ENCODE measurements around the gene ZNF24.

The ZNF24 gene

GRCh38 chr18:35352778-35353177 lies 8.6 kb upstream of the ZNF24 start:
- no peak for DNase-seq (ENCODE audit: low spot score)

GRCh38 chr18:35352283-35352682 lies 8.1 kb upstream of the ZNF24 start:
- no peak for DNase-seq (ENCODE audit: low spot score)

- no peak for DNase-seq (ENCODE audit: low spot score)
These were observed 3.8 kb upstream of the ZNF24 start for GRCh38 chr18:35348001-35348400.

GRCh38 chr18:35345950-35346349 lies 1.7 kb upstream of the ZNF24 start:
- no peak for DNase-seq (ENCODE audit: low spot score)

DNA sequence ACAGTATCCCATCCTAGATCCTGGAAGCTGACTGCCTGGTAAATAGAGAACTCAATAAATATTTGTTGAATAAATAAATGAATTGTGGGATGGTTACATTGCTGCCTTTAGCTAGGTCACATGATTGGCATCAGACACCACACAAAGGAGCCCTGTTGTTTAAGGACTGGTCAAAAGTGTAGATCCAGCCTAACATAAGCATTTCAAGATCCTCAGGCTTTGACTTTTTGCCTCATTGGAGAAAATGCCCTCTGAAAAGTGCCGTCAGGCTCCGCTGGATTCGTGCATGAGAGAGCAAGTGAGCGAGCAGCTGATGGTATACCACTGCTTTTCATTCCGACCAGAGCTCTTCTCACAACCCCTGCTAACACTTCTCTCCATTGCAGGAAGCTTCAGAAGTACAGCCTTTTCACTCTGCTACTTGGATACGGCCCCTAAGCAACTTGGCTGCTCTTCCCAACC lies 1.3 kb upstream of the ZNF24 start:
- DNase-seq (ENCODE audit: low spot score), result no peak

DNA sequence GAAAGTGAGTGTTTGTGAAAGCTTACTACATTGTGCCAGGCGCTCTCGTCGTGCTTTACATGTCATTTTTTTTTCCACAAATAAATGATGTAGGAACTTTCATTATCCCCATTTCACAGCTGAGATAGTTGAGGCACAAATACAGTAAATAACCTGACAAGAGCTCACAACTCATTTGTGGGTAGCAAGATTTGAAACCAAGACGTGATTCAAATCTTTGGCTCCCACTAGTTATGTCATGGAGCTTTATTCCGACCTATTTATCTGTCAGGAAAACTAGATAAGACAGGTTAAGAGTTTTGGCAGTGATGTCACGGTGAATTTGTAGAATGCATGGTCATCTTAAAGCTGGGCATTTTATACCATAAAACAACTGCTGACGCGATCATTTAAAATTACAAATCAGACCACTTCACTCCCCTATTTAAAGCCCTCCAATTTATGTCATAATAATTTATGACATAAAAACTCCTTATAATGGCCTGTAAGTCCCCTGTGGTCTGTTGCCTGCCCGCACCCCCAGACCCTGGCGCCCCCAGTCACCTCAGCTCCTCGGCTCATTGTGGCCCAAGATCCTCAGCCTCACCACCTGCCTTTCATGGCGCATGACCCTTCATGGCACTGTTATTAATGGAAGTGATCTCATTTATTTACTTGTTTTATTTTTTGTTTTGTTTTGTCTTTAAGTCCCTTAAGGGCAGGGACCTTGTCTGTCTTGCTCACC lies 678 bp upstream of the ZNF24 start:
- DNase-seq (ENCODE audit: low spot score), result no peak

DNA sequence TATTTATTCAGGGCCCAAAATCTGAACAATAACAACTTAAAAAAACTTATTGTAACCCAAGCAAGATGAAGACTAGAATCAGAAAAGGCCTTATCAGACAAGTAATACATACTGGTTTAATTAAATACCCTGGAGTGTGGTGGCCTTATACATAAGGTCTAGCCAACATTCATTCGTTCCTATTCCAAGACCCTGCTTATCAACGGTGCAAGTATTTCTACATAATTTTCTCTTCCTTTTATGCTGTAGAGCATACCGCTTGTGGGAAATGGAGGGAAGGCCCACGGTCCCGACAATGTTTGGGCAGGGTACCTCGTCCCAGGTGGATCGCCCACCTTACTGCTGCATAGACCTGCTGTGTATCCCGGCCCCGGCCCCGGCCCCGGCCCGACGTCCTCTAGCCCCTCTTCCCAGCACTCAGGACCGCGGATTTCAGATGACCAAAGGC lies 708 bp downstream of the ZNF24 start:
- DNase-seq (ENCODE audit: low spot score), result peak; percentile 14

DNA sequence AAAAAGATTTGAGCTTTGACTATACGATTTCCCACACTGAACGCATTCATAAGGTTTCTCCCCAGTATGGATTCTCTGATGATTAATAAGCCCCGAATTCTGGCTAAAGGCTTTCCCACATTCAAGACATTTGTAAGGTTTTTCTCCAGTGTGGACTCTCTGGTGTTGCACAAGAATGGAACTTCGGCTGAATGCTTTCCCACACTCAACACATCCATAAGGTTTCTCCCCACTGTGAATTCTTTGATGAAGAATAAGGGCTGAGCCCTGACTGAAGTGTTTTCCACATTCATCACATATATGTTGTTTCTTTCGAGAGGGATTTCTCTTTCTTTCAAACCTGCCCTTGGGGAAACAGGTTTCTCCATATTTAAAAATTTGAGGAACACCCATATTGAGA lies 6.9 kb downstream of the ZNF24 start:
- no peak for DNase-seq (ENCODE audit: low spot score)

- DNase-seq (ENCODE audit: low spot score), result no peak
These were observed 8.4 kb downstream of the ZNF24 start for GRCh38 chr18:35335866-35336265.

DNA sequence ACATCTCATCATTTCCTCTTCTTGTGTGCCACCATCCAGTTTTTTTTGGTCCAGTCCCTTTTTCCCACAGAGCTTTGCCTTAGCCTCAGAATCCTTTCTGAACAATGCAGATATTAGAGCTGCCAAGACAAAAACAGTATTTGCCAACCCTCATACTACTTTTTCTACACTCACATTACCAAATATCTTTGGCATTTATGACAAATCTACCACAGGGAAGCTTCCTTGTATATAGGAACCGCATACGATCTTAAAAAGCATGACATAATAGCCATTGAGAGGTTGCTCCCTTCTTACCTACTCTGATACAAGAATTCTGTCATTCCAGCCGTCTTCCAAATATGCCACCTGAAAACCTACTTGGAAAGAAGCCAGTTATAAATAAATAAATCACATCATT lies 9.4 kb downstream of the ZNF24 start:
- no peak for DNase-seq (ENCODE audit: low spot score)

DNA sequence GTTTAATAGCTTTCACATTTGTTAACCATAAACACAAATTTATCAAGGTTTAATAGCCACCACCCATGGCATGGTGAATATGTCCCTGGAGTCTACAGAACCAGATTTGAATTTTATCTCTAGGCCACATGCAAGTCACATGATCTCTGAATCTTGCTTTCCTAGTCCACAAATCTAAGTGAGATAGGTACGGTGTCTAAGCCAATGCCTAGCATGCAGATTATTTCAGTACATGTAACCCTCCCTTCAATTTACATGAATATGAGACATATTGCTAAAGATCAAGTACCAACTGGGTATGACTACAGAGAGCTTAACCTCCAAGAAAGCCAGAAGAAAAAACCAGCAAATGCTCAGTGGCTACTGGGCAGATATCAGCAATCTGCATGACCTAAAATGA lies 10.0 kb downstream of the ZNF24 start:
- no peak for DNase-seq (ENCODE audit: low spot score)

DNA sequence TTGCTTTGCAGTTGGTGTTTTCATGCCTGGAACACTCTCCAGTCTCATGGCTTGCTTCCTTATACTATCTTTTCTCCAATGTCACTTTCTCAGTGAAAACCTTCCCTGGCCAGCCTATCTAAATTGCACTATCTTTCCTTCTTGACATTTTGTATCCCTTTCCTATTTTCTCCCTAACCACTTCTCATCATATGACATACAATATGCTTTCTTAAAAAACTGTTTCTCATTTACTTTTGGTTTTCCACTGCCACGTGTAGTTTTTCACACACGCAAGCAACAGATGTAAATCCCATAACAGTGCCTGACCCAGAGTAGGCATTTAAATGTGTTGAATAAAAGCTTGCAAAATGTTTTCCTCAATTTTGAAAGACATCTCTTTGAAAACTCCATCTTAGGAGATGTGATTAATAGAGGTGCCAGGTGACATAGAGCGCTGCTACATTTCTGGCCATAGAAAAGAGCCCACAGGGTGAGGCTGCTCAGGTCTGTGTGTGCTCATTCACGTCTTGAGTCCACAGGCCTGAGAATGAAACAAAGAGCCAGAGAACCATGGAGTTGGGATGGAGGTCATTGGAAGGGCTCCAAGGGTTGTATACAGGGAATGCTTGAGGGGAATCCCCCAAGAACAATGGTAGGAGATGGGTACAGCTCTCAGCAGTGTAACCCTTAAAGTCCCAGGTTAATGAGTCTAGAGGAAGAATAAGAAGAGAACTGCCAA lies 12.7 kb downstream of the ZNF24 start:
- no peak for DNase-seq (ENCODE audit: low spot score)

DNA sequence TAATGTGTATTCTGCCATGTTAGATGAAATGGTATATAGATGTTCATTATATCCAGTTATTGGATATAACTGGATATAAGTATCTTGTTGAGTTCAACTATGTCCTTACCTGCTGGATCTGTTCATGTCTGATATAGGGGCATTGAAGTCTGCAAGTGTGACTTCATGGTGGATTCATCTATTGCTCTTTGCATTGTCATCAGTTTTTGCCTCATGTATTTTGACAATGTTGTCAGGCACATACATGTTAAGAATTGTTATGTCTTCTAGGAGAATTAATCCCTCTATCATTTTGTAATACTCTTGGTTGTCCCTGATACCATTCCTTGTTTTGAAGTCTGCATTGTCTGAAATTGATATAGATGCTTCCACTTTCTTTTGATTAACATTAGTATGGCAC lies 15.4 kb downstream of the ZNF24 start:
- no peak for DNase-seq (ENCODE audit: low spot score)

DNA sequence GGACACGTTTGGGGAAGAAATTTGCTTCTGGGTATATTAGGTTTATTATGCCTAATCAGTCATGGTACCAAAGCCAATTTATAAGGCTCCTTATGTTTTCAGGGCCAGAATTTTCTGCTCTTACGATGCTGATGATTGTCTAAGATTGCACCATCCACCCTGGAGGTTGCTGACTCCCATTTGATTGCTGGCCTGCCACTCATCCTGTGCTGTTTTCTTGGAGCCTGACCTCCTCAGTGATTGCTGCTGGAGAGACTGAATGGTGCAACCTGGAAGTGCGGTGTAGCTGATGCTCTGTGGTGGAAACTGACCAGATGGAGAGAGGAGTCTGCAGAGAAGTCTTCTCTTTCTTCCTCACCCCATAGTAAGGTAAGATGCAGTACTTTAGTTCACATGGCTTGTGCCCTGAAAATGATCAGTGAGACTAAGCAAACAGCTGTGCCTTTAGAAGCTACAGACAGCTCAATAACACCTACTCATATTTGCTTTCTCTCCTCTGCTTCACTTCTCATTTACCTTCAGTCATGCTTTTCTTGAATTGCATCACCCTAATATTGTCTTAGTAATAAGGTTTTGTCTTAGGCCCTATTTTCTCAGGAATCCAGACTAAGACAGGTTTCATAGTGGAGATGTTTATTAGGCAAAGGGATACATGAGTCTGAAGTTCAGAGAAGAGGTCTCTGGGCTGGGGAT lies 17.4 kb downstream of the ZNF24 start:
- DNase-seq (ENCODE audit: low spot score), result no peak

GRCh38 chr18:35324926-35325655 lies 19.1 kb downstream of the ZNF24 start:
- no peak for DNase-seq (ENCODE audit: low spot score)

- no peak for DNase-seq (ENCODE audit: low spot score)
These were observed 21.4 kb downstream of the ZNF24 start for GRCh38 chr18:35322486-35323458.

- DNase-seq (ENCODE audit: low spot score), result no peak
These were observed 32.7 kb downstream of the ZNF24 start for GRCh38 chr18:35311496-35311895.

GRCh38 chr18:35306588-35307250 lies 37.5 kb downstream of the ZNF24 start:
- DNase-seq (ENCODE audit: low spot score), result no peak

- DNase-seq (ENCODE audit: low spot score), result no peak
These were observed 40.6 kb downstream of the ZNF24 start for GRCh38 chr18:35303610-35304009.

- DNase-seq (ENCODE audit: low spot score), result no peak
These were observed 48.2 kb downstream of the ZNF24 start for GRCh38 chr18:35296060-35296459.

DNA sequence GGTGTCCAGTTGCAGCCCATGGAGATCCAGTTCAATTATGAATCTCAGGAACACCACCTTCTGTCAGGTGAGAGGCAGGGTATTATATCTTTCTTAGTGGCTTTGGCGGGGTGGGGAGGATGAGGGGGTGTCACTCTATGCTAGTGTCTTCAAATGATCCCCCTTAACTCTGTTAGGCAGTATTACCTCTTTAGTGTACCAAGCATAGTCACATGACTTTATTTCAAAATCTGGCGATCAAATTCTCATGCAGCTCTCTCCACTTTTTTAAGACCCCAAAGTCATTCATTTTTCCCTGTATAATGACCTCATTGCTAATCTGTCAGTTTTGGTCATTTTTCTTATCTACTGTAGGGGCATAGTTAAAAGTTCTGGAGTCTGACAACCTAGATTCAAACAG lies 53.1 kb downstream of the ZNF24 start:
- no peak for DNase-seq (ENCODE audit: low spot score)

Measured in RKO (cell line).